ENCODE data around the gene GPR173.

The GPR173 gene

GRCh38 chrX:53056292-53056691, 7.7 kb downstream of the GPR173 start:
- no peak for DNase-seq

GRCh38 chrX:53065104-53065503, 16.5 kb downstream of the GPR173 start:
- in situ Hi-C loops (cut with MboI; ENCODE audit: low pct_unique_long_range_greater_than_20kb, low sequenced_read_pairs) = no loop called here
- DNase-seq = no peak

More at GRCh38 chrX:53056292-53056691, 7.7 kb downstream of the GPR173 start:
- in situ Hi-C loops (cut with MboI; ENCODE audit: low pct_unique_long_range_greater_than_20kb, low sequenced_read_pairs) = no loop called here

DNA sequence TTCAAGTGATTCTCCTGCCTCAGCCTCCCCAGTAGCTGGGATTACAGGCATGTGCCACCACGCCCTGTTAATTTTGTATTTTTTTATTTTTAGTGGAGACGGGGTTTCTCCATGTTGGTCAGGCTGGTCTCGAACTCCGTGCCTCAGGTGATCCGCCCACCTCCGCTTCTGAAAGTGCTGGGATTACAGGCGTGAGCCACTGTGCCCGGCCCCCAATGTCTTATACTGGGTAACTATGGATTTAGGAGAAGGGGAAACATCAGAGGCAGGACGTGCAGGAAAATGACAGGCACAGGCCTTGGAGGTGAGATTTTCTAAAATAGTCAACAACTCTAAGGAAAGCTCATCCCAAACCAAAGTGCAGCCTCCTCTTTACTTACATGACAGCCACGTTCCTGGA, 22.5 kb downstream of the GPR173 start:
- in situ Hi-C loops (cut with MboI; ENCODE audit: low pct_unique_long_range_greater_than_20kb, low sequenced_read_pairs) = no loop called here

DNA sequence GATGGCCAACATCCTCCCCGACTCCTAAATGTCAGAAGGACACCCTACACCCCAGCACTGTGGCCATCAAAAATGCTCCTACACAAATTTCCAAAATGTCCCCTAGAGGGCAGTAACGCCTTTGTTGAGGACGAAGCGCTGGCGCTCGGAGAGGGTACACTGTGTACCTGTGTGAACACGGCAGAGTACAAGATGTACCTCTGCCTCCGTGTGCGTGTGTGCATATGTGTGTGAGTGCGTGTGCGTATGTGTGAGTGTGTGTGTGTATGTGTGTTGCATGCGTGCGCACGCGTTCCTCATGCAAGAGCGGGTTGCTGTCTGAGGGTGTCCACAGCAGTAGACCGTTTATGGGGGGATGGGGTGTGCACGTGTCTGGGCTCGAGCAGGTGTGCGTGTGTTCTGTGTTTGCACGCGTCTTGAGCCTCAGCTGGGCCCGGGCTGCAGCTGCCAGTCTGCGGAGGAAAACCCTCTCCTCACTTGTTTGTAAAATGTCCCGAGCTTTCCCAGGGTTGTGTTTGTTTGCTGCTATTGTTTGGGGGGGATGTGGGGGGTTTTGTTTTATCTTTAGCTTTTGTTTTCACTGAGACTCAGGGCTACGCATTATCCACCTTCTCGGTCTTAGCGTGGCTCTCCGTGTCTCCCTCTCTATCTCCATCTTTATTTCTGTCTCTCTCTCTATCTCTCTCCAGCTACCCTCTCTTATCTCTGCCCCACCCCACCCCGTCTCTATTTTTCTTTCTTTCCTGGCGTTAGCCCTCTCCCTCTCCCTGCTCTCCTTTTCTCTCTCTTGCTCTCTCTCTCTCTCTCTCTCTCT, 23.2 kb downstream of the GPR173 start:
- in situ Hi-C loops (cut with MboI; ENCODE audit: low pct_unique_long_range_greater_than_20kb, low sequenced_read_pairs) = no loop called here

More for the DNA sequence above, 22.5 kb downstream of the GPR173 start:
- DNase-seq = no peak

GRCh38 chrX:53072418-53073114, 24.0 kb downstream of the GPR173 start:
- in situ Hi-C loops (cut with MboI; ENCODE audit: low pct_unique_long_range_greater_than_20kb, low sequenced_read_pairs) = no loop called here

More for the DNA sequence above, 23.2 kb downstream of the GPR173 start:
- peak; percentile 89 for DNase-seq

GRCh38 chrX:53073115-53073586, 24.6 kb downstream of the GPR173 start:
- in situ Hi-C loops (cut with MboI; ENCODE audit: low pct_unique_long_range_greater_than_20kb, low sequenced_read_pairs) = no loop called here
- DNase-seq = peak; percentile 52

More at GRCh38 chrX:53072418-53073114, 24.0 kb downstream of the GPR173 start:
- DNase-seq = peak; percentile 62

DNA sequence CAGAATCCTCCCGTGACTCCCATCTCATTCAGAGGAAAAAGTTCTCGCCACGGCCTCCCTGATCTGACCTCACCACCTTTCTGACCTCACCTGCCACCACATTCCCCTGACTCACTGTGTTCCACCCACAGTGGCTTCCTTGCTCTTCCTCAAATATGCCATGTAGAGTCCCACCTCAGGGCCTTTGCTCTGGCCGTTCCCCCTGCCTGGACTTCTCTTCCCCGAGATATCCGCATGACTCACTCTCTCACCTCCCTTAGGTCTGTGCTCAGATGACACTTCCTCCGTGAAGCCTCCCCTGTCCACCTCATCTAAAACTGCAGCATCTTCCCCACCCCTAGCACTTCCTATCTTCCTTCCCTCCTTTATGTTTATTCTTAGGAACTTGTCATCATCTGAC, 26.4 kb downstream of the GPR173 start:
- in situ Hi-C loops (cut with MboI; ENCODE audit: low pct_unique_long_range_greater_than_20kb, low sequenced_read_pairs) = no loop called here
- peak; percentile 48 for DNase-seq

GRCh38 chrX:53076671-53077070, 28.1 kb downstream of the GPR173 start:
- in situ Hi-C loops (cut with MboI; ENCODE audit: low pct_unique_long_range_greater_than_20kb, low sequenced_read_pairs) = no loop called here
- DNase-seq = no peak

GRCh38 chrX:53077207-53078197, 28.9 kb downstream of the GPR173 start:
- in situ Hi-C loops (cut with MboI; ENCODE audit: low pct_unique_long_range_greater_than_20kb, low sequenced_read_pairs) = no loop called here
- DNase-seq = no peak

- DNase-seq = no peak
- in situ Hi-C loops (cut with MboI; ENCODE audit: low pct_unique_long_range_greater_than_20kb, low sequenced_read_pairs) = no loop called here
These were observed 30.4 kb downstream of the GPR173 start for GRCh38 chrX:53078943-53079342.

DNA sequence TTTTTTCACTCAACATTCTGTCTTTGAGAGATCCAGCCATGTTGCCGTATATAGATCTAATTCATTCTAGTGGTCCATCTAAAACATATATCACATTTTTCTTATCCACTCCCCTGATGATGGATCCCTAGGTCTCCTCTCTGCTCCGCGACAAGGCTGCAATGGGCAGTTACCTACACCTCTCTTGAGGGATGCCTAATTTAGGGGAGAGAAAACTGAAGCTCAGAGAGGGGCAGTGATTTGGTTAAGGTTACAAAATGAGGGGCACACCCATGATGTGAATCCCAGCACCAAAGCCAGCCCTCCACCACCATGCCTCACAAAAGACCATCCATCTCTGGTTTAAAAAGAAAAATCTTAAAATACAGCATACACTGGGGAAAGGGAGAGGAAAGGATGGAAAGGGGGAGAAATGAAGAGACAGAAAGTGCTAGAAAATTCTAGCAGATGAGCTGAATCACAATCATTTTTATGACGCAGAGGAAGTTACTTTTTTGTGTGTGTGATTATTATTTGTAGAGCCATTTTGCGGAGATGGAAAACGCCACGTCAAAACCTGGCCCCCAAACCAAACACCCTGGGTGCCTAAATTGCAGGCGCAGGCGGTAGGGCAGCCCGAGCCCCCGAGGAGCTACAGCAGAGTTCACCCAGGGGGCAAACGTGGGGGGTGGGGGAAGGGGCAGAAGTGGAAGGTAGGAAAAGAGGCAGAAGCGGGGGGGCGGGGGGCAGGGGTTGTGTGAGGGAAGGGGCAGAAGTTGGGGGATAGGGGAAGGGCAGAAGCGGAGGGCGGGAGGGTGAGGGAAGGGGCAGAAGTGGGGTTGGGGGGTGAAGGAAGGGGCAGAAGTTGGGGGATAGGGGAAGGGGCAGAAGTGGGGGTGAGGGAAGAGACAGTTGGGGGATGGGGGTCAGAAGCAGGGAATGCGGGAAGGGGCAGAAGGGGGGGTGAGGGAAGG, 32.3 kb downstream of the GPR173 start:
- in situ Hi-C loops (cut with MboI; ENCODE audit: low pct_unique_long_range_greater_than_20kb, low sequenced_read_pairs) = no loop called here
- DNase-seq = no peak

GRCh38 chrX:53081925-53082772, 33.6 kb downstream of the GPR173 start, which contains the start of gene TSPYL2:
Gene TSPYL2 (plus strand): TSS chrX:53082367. CDS start chrX:53082499, 132 bp downstream.
- in situ Hi-C loops (cut with MboI; ENCODE audit: low pct_unique_long_range_greater_than_20kb, low sequenced_read_pairs) = no loop called here
- DNase-seq = peak; percentile 99

- DNase-seq = no peak
- in situ Hi-C loops (cut with MboI; ENCODE audit: low pct_unique_long_range_greater_than_20kb, low sequenced_read_pairs) = no loop called here
These were observed 34.4 kb downstream of the GPR173 start for GRCh38 chrX:53082773-53083616.

DNA sequence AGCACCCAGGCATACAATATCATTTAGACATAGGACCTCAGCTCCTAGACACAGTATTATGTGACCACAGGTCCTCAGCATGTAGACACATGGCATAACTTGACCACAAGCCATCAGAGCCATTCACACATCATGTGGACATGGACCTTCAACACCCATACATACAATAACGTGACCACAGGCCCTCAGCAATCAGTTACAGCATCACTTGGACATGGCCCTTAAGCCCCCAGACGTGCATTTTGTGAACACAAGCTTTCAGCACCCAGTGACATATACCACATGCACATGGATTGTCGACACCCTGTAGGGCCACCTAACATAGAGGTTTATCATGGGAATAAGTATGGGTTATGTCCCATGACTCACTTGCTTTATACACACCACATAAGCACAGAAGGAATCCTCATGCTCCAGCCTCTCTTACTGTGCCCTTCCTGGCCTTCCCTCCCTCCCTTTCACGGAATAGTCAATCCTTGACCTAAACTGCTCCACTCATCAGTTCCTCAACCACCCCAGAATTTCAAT, 35.5 kb downstream of the GPR173 start:
- DNase-seq = no peak
- in situ Hi-C loops (cut with MboI; ENCODE audit: low pct_unique_long_range_greater_than_20kb, low sequenced_read_pairs) = no loop called here

DNA sequence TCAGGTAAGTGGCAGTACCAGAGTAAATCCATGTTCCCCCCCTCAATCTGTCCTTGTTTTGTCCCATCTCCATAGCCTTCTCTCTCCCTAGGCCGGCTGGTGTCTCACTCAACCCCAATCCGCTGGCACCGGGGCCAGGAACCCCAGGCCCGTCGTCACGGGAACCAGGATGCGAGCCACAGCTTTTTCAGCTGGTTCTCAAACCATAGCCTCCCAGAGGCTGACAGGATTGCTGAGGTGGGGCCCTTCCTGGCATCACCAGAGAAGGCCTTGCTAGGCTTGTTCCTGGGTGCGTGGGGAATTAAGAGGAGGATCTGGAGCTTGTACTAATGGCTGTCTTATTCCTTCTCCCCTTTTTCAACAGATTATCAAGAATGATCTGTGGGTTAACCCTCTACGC, 36.3 kb downstream of the GPR173 start:
- in situ Hi-C loops (cut with MboI; ENCODE audit: low pct_unique_long_range_greater_than_20kb, low sequenced_read_pairs) = no loop called here
- no peak for DNase-seq

DNA sequence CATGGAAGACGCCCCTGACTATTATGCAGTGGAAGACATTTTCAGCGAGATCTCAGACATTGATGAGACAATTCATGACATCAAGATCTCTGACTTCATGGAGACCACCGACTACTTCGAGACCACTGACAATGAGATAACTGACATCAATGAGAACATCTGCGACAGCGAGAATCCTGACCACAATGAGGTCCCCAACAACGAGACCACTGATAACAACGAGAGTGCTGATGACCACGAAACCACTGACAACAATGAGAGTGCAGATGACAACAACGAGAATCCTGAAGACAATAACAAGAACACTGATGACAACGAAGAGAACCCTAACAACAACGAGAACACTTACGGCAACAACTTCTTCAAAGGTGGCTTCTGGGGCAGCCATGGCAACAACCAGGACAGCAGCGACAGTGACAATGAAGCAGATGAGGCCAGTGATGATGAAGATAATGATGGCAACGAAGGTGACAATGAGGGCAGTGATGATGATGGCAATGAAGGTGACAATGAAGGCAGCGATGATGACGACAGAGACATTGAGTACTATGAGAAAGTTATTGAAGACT, 37.2 kb downstream of the GPR173 start:
- in situ Hi-C loops (cut with MboI; ENCODE audit: low pct_unique_long_range_greater_than_20kb, low sequenced_read_pairs) = no loop called here
- no peak for DNase-seq
